ENCODE results near the gene ZSCAN16. TPM values are rescaled to one million over a fixed set of nuclear protein-coding genes. Genes with fewer than 3 reads are reported as not detected.
A peak's percentile ranks its signal among the peaks of the same experiment; 100 is the strongest.

Gene ZSCAN16
- total RNA-seq, 2 experiments from 2014 or later = 4.6 to 7.5 TPM

- Mint-ChIP-seq H3K36me3 (peaks cover 42% of the 10 kb centered on the region), H3K4me3 (peak overlapping the region; percentile 59)
- DNase-seq = peak; percentile 81
Observed at GRCh38 chr6:28161410-28162079, 37.1 kb downstream of the ZSCAN16 start.

GRCh38 chr6:28165563-28165962, 41.2 kb downstream of the ZSCAN16 start:
- H3K4me1 Mint-ChIP-seq = peaks cover 14% of the 10 kb centered on the region
- CTCF ChIA-PET = no interaction called here
- H3K4me3 Mint-ChIP-seq = no peak overlapping the region

More at GRCh38 chr6:28161410-28162079, 37.1 kb downstream of the ZSCAN16 start:
- Mint-ChIP-seq H3K27me3 (peaks cover 2% of the 10 kb centered on the region), H3K27ac (peak overlapping the region; percentile 11), H3K4me1 (peaks cover 14% of the 10 kb centered on the region), H3K9me3 (ENCODE audit: low read depth) (peaks cover 6% of the 10 kb centered on the region)
- ATAC-seq = peak; percentile 94
- CTCF ChIA-PET = interaction anchor here (0.6 to 1.1 kb wide), 2 partner anchors 15 to 19 kb away, joined by 3 read pairs; no protein-coding TSS in a partner anchor

GRCh38 chr6:28167068-28167467, 42.7 kb downstream of the ZSCAN16 start:
- CTCF ChIA-PET = interaction anchor here (0.8 kb wide), 1 partner anchor 25 kb away, joined by 3 read pairs; the partner anchor contains the start of gene ZKSCAN8

More at GRCh38 chr6:28165563-28165962, 41.2 kb downstream of the ZSCAN16 start:
- DNase-seq (no peak), ATAC-seq (no peak)
- peaks cover 7% of the 10 kb centered on the region for H3K36me3 Mint-ChIP-seq
- H3K9me3 Mint-ChIP-seq (ENCODE audit: low read depth) = peaks cover 3% of the 10 kb centered on the region
- H3K27ac Mint-ChIP-seq = no peak overlapping the region
- peaks cover 3% of the 10 kb centered on the region for H3K27me3 Mint-ChIP-seq

GRCh38 chr6:28167926-28168325, 43.5 kb downstream of the ZSCAN16 start:
- CTCF ChIA-PET = no interaction called here
- no peaks in the 10 kb centered on the region for H3K4me1 Mint-ChIP-seq

More at GRCh38 chr6:28167068-28167467, 42.7 kb downstream of the ZSCAN16 start:
- no peak overlapping the region for H3K27ac Mint-ChIP-seq
- peaks cover 3% of the 10 kb centered on the region for H3K36me3 Mint-ChIP-seq
- H3K4me1 Mint-ChIP-seq = peaks cover 4% of the 10 kb centered on the region
- no peak overlapping the region for H3K4me3 Mint-ChIP-seq
- peaks cover 3% of the 10 kb centered on the region for H3K9me3 Mint-ChIP-seq (ENCODE audit: low read depth)
- ATAC-seq (no peak), DNase-seq (no peak)
- H3K27me3 Mint-ChIP-seq = peaks cover 3% of the 10 kb centered on the region

GRCh38 chr6:28171271-28171670, 46.9 kb downstream of the ZSCAN16 start:
- Mint-ChIP-seq H3K4me1 (no peaks in the 10 kb centered on the region), H3K9me3 (ENCODE audit: low read depth) (no peaks in the 10 kb centered on the region), H3K27me3 (peaks cover 14% of the 10 kb centered on the region), H3K36me3 (no peaks in the 10 kb centered on the region), H3K4me3 (no peak overlapping the region), H3K27ac (no peak overlapping the region)
- ATAC-seq = no peak
- no peak for DNase-seq
- CTCF ChIA-PET = no interaction called here

More at GRCh38 chr6:28167926-28168325, 43.5 kb downstream of the ZSCAN16 start:
- H3K9me3 Mint-ChIP-seq (ENCODE audit: low read depth) = no peaks in the 10 kb centered on the region
- no peak overlapping the region for H3K4me3 Mint-ChIP-seq
- no peaks in the 10 kb centered on the region for H3K36me3 Mint-ChIP-seq
- H3K27ac Mint-ChIP-seq = no peak overlapping the region
- DNase-seq (no peak), ATAC-seq (no peak)
- peaks cover 3% of the 10 kb centered on the region for H3K27me3 Mint-ChIP-seq

- H3K4me1 Mint-ChIP-seq = no peaks in the 10 kb centered on the region
- DNase-seq (no peak), ATAC-seq (no peak)
- CTCF ChIA-PET = no interaction called here
- no peak overlapping the region for H3K27ac Mint-ChIP-seq
- peaks cover 13% of the 10 kb centered on the region for H3K27me3 Mint-ChIP-seq
- no peaks in the 10 kb centered on the region for H3K9me3 Mint-ChIP-seq (ENCODE audit: low read depth)
- peaks cover 1% of the 10 kb centered on the region for H3K36me3 Mint-ChIP-seq
- H3K4me3 Mint-ChIP-seq = no peak overlapping the region
Observed at GRCh38 chr6:28172006-28172405, 47.6 kb downstream of the ZSCAN16 start.

GRCh38 chr6:28176373-28176772, 52.0 kb downstream of the ZSCAN16 start:
- no peak for DNase-seq
- H3K36me3 Mint-ChIP-seq = peaks cover 5% of the 10 kb centered on the region
- no peaks in the 10 kb centered on the region for H3K9me3 Mint-ChIP-seq (ENCODE audit: low read depth)
- no peak for ATAC-seq
- no peak overlapping the region for H3K27ac Mint-ChIP-seq
- H3K4me1 Mint-ChIP-seq = no peaks in the 10 kb centered on the region
- CTCF ChIA-PET = interaction anchor here (0.6 kb wide), 1 partner anchor 15 kb away, joined by 3 read pairs; no protein-coding TSS in a partner anchor
- no peak overlapping the region for H3K4me3 Mint-ChIP-seq
- peaks cover 22% of the 10 kb centered on the region for H3K27me3 Mint-ChIP-seq

Other genes with a start within 250 kb of the ZSCAN16 start
- gene OR2B2, start 212.2 kb upstream of the ZSCAN16 start, total RNA-seq = not detected
- gene OR2B6, start 167.4 kb upstream of the ZSCAN16 start, total RNA-seq = under 1 TPM in 1 of 2 experiments, not detected in 1; 0.23 TPM
- under 1 TPM; 0.61 to 0.70 TPM for gene ZNF165, start 44.0 kb upstream of the ZSCAN16 start, total RNA-seq
- 10 to 100 TPM; 21.4 to 21.8 TPM for gene ZKSCAN8, start 17.3 kb downstream of the ZSCAN16 start, total RNA-seq
- 10 to 100 TPM in 1 of 2 experiments, 1 to 10 TPM in 1; 7.0 to 11.6 TPM for gene ZSCAN9, start 100.7 kb downstream of the ZSCAN16 start, total RNA-seq
- gene ZKSCAN4, start 127.7 kb downstream of the ZSCAN16 start, total RNA-seq = 1 to 10 TPM; 5.7 to 6.1 TPM
- under 1 TPM in 1 of 2 experiments, not detected in 1; 0.26 TPM for gene NKAPL, start 134.7 kb downstream of the ZSCAN16 start, total RNA-seq
- gene ZSCAN26, start 142.5 kb downstream of the ZSCAN16 start, total RNA-seq = 10 to 100 TPM in 1 of 2 experiments, 1 to 10 TPM in 1; 7.8 to 11.7 TPM
- 1 to 10 TPM; 3.9 to 4.2 TPM for gene PGBD1, start 157.0 kb downstream of the ZSCAN16 start, total RNA-seq
- 1 to 10 TPM; 1.0 to 1.7 TPM for gene ZSCAN31, start 211.5 kb downstream of the ZSCAN16 start, total RNA-seq
- gene ZKSCAN3, start 225.3 kb downstream of the ZSCAN16 start, total RNA-seq = 1 to 10 TPM; 4.1 to 5.5 TPM